ENCODE measurements around the gene PAX9.
"Not testable (repeated sequence)": the region's sequence is repeated elsewhere in the genome, so short reads cannot be mapped to it uniquely, and the experiment has no call there.

The PAX9 gene

GRCh38 chr14:36683083-36683724 lies 21.5 kb downstream of the PAX9 start:
- H3K4me3 ChIP-seq (ENCODE audit: low read depth, low read length) = no peak overlapping the region
- TF ChIP-seq, protein P1, sequence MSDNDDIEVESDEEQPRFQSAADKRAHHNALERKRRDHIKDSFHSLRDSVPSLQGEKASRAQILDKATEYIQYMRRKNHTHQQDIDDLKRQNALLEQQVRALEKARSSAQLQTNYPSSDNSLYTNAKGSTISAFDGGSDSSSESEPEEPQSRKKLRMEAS (IDR thresholded peaks at IDR 0.05; ENCODE audit: low read depth, low read length) = no peak
- no peak for TF ChIP-seq POLR2A (IDR thresholded peaks at IDR 0.05; ENCODE audit: extremely low read depth, insufficient read length)
- TF ChIP-seq, protein P2, sequence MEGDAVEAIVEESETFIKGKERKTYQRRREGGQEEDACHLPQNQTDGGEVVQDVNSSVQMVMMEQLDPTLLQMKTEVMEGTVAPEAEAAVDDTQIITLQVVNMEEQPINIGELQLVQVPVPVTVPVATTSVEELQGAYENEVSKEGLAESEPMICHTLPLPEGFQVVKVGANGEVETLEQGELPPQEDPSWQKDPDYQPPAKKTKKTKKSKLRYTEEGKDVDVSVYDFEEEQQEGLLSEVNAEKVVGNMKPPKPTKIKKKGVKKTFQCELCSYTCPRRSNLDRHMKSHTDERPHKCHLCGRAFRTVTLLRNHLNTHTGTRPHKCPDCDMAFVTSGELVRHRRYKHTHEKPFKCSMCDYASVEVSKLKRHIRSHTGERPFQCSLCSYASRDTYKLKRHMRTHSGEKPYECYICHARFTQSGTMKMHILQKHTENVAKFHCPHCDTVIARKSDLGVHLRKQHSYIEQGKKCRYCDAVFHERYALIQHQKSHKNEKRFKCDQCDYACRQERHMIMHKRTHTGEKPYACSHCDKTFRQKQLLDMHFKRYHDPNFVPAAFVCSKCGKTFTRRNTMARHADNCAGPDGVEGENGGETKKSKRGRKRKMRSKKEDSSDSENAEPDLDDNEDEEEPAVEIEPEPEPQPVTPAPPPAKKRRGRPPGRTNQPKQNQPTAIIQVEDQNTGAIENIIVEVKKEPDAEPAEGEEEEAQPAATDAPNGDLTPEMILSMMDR (IDR thresholded peaks at IDR 0.05; ENCODE audit: low read depth, low read length) = no peak
- no peak for TF ChIP-seq MYC (IDR thresholded peaks at IDR 0.05; ENCODE audit: low read depth, low read length)
- DNase-seq (ENCODE audit: low read depth) = no peak

DNA sequence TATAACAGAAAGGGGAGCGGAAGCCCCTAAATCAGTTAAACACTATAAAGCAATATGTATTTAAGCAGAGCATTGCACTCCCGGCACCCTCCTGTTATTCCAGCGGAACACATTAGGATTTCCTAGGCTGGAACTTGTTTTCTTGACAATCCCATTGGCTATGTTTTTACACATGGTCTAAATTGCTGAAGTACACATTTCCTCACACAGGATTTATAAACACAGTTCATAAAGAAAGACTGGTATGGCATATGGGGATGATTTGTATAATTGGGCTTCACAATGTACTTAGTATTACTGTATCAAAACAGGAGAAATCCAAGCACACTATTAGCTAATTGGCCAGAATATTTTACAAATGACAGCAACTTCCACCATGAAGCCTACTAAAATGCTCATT lies 23.3 kb downstream of the PAX9 start:
- TF ChIP-seq POLR2A (IDR thresholded peaks at IDR 0.05; ENCODE audit: extremely low read depth, insufficient read length) (no peak), MYC (IDR thresholded peaks at IDR 0.05; ENCODE audit: low read depth, low read length) (no peak)
- TF ChIP-seq, protein P1 (IDR thresholded peaks at IDR 0.05; ENCODE audit: low read depth, low read length) = no peak
- TF ChIP-seq, protein P2 (IDR thresholded peaks at IDR 0.05; ENCODE audit: low read depth, low read length) = no peak
- no peak for DNase-seq (ENCODE audit: low read depth)
- no peak overlapping the region for H3K4me3 ChIP-seq (ENCODE audit: low read depth, low read length)

DNA sequence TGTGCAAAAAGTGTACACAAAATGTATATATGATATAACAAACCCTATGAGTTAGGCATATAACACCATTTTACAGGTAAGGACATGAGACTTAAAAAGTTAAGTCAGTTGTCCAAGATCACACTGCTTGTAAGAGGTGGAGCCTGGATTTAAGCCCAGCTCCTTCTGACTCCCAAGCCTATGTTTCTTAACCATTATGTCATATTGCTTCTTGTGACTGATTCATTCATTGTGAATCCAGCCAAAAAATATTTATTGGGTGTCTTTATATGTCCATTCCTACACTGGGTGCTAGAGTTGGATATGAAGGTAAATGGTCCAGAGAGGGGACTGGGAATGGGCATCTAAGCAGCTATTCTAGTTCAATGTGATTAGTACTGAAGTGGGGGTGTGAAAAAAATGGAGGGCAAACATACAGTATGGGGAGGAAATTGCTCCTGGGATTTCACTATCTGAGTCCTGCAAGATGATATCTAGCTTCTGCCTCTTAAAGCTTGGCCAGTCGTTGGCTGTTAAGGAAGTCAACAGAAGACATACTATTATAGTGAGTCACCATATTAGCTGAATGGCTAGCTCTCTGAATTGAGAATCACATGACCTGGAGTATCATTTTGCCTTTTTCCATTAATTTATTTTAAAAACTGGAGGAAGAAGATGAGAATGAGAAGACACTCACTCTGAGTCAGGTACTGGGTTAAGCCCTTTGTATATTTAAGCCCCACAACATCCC lies 28.8 kb downstream of the PAX9 start:
- DNase-seq (ENCODE audit: low read depth) = no peak
- TF ChIP-seq MYC (IDR thresholded peaks at IDR 0.05; ENCODE audit: low read depth, low read length) (no peak), POLR2A (IDR thresholded peaks at IDR 0.05; ENCODE audit: extremely low read depth, insufficient read length) (no peak)
- TF ChIP-seq, protein P2 (IDR thresholded peaks at IDR 0.05; ENCODE audit: low read depth, low read length) = no peak
- TF ChIP-seq, protein P1 (IDR thresholded peaks at IDR 0.05; ENCODE audit: low read depth, low read length) = no peak
- no peak overlapping the region for H3K4me3 ChIP-seq (ENCODE audit: low read depth, low read length)

GRCh38 chr14:36699420-36699819 lies 37.8 kb downstream of the PAX9 start:
- H3K4me3 ChIP-seq (ENCODE audit: low read depth, low read length); DNase-seq (ENCODE audit: low read depth): not testable (repeated sequence)

DNA sequence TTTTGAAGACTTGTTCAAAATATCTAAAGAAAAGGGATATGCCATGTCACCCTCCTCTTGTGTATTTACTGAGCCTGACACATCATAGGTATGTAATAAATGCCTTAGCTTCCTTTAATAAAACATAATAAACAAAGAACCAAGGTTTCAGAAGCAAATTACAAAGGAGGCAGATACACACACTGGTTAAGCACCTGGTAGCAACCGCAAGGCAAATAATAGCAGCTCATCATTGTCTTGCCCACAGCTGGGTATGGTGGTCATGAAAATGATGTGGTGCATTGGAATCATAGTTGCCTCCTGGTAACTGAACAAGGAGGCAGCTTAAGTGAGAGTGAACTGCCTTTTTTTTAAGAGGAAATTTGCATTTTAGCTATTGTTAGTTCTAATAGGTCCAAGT lies 39.0 kb downstream of the PAX9 start:
- H3K4me3 ChIP-seq (ENCODE audit: low read depth, low read length) = no peak overlapping the region
- no peak for TF ChIP-seq MYC (IDR thresholded peaks at IDR 0.05; ENCODE audit: low read depth, low read length)
- TF ChIP-seq, protein P2 (IDR thresholded peaks at IDR 0.05; ENCODE audit: low read depth, low read length) = no peak
- TF ChIP-seq POLR2A (IDR thresholded peaks at IDR 0.05; ENCODE audit: extremely low read depth, insufficient read length) = no peak
- TF ChIP-seq, protein P1 (IDR thresholded peaks at IDR 0.05; ENCODE audit: low read depth, low read length) = no peak
- DNase-seq (ENCODE audit: low read depth) = no peak

- TF ChIP-seq, protein P1 (IDR thresholded peaks at IDR 0.05; ENCODE audit: low read depth, low read length) = no peak
- TF ChIP-seq POLR2A (IDR thresholded peaks at IDR 0.05; ENCODE audit: extremely low read depth, insufficient read length) (no peak), MYC (IDR thresholded peaks at IDR 0.05; ENCODE audit: low read depth, low read length) (no peak)
- TF ChIP-seq, protein P2 (IDR thresholded peaks at IDR 0.05; ENCODE audit: low read depth, low read length) = no peak
- no peak overlapping the region for H3K4me3 ChIP-seq (ENCODE audit: low read depth, low read length)
- no peak for DNase-seq (ENCODE audit: low read depth)
Measured at GRCh38 chr14:36701132-36701531, 39.5 kb downstream of the PAX9 start.

All from NB4 (cell line).